K562 (cell line): ENCODE results near the gene LIPE. TPM values are rescaled to one million over a fixed set of nuclear protein-coding genes. Genes with fewer than 3 reads are reported as not detected.

Experiments used
- ATAC-seq: fragments of 200-7000 bp; cut with Tn5 transposase; 3 replicates; pipeline ENCODE4 v1.9.1; 2020; ENCODE audit warnings: moderate library complexity
- BruUV-seq: library from RNA; stranded (reverse); fragments of 400-500 nt; replicated peaks from 2 replicates; lab custom pipeline; 2021; lab: Mats Ljungman, UMichigan
- CTCF ChIA-PET: fragments of 300-600 bp; formaldehyde crosslinking; extraction: SDS; loops from one replicate; lab custom pipeline; 2021; ENCODE audit warnings: low intra/inter-chr PET ratio; lab: Yijun Ruan, JAX
- POLR2A ChIA-PET: fragments of 300-600, 350-650 bp; sonication (Branson Sonifier 250); formaldehyde crosslinking; extraction: SDS; loops from one replicate; lab custom pipeline; 2021; ENCODE audit warnings: antibody characterized with exemption, inconsistent platforms; lab: Yijun Ruan, JAX
- DNase-seq, 4 experiments: peaks; one replicate each; pipeline versions ENCODE4 v3.0.0 to v3.0.0-alpha.2; 2011 to 2018; ENCODE audit warnings: low spot score in 3 of 4, mixed read lengths in 3 of 4; ENCODE audit errors: extremely low read depth in 1 of 4
- FAIRE-seq: peaks from 2 replicates; lab custom pipeline; 2011; peaks lifted over from hg19 to GRCh38; lab: Jason Lieb, UNC
- H2AFZ ChIP-seq: 2 replicates; pipeline ENCODE4 v1.6.0; 2011; ENCODE audit warnings: low read depth, low read length, control low read depth, inconsistent platforms
- H3K27ac ChIP-seq: fragments of 200-600 bp; 3 replicates; pipeline ENCODE4 v1.8.0; 2011; ENCODE audit warnings: low read depth, mild to moderate bottlenecking, control low read depth, inconsistent platforms, low read length, moderate library complexity, mixed read lengths; ENCODE audit errors: extremely low read depth
- H3K27me3 ChIP-seq, 2 experiments: fragments of 300-600 bp in 1 of 2; 2 replicates in 1 of 2; 3 replicates in 1 of 2; pipeline versions ENCODE4 v1.6.0 to v1.8.0; 2011; ENCODE audit warnings: inconsistent platforms in 2 of 2, low read length in 2 of 2, mild to moderate bottlenecking in 1 of 2, mixed read lengths in 1 of 2, moderate library complexity in 1 of 2; ENCODE audit not compliant: control insufficient read depth in 2 of 2, insufficient read depth in 2 of 2
- H3K36me3 ChIP-seq: fragments of 300-600 bp; 3 replicates; pipeline ENCODE4 v1.8.0; 2011; ENCODE audit warnings: mild to moderate bottlenecking, low read length, inconsistent platforms; ENCODE audit not compliant: control insufficient read depth, insufficient read depth
- H3K4me1 ChIP-seq, 2 experiments: fragments of 200-600 bp in 1 of 2; replicated peaks in 1 of 2; 2 replicates in 1 of 2; 3 replicates in 1 of 2; pipeline versions ENCODE4 v1.5.1 to v1.8.0; 2011; ENCODE audit warnings: inconsistent platforms in 2 of 2, low read length in 2 of 2, mild to moderate bottlenecking in 1 of 2, mixed read lengths in 1 of 2, moderate library complexity in 1 of 2; ENCODE audit not compliant: control insufficient read depth in 2 of 2, insufficient read depth in 2 of 2
- H3K4me2 ChIP-seq: 2 replicates; pipeline ENCODE4 v1.6.1; 2011; ENCODE audit warnings: low read length, control low read depth, inconsistent platforms, mixed read lengths; ENCODE audit not compliant: insufficient read depth
- H3K4me3 ChIP-seq: fragments of 200-600 bp; sonication (generic), shearing (Covaris generic); 2 replicates; pipeline ENCODE4 v1.5.1; 2016; ENCODE audit warnings: control low read depth, inconsistent platforms
- H3K79me2 ChIP-seq: fragments of 200-600 bp; 3 replicates; pipeline ENCODE4 v1.8.0; 2011; ENCODE audit warnings: low read length, inconsistent platforms; ENCODE audit not compliant: control insufficient read depth, insufficient read depth
- H3K9ac ChIP-seq, 2 experiments: 2 replicates each; pipeline versions ENCODE4 v1.6.0 to v1.6.1; 2011; ENCODE audit warnings: low read depth in 2 of 2, low read length in 2 of 2, control low read depth in 1 of 2, inconsistent platforms in 1 of 2, mild to moderate bottlenecking in 1 of 2, mixed read lengths in 1 of 2; ENCODE audit not compliant: insufficient read depth in 1 of 2
- H3K9me1 ChIP-seq: one replicate; pipeline ENCODE4 v1.6.0; 2011; ENCODE audit warnings: inconsistent platforms, mild to moderate bottlenecking, low read length, moderate library complexity; ENCODE audit not compliant: control insufficient read depth, insufficient read depth
- H3K9me3 ChIP-seq: replicated peaks from 2 replicates; pipeline ENCODE4 v1.5.1; 2011; ENCODE audit warnings: low read depth, low read length, inconsistent platforms; ENCODE audit not compliant: control insufficient read depth, insufficient read depth
- H4K20me1 ChIP-seq: replicated peaks from 2 replicates; pipeline ENCODE4 v1.6.1; 2011; ENCODE audit warnings: low read length, inconsistent platforms, mixed read lengths; ENCODE audit not compliant: control insufficient read depth, insufficient read depth
- CEBPG ChIP-seq, 3 experiments: fragments of 200-800 bp in 1 of 3; sonication (Bioruptor generic) in 1 of 3; sonication (generic) in 1 of 3; formaldehyde crosslinking in 1 of 3; IDR thresholded peaks in 2 of 3; conservative IDR thresholded peaks in 1 of 3; 2 replicates each; pipeline versions ENCODE4 v1.6.1 to v1.8.0; 2016 to 2022; ENCODE audit warnings: missing compliant biosample characterization in 2 of 3, missing genetic modification characterization in 2 of 3, mild to moderate bottlenecking in 1 of 3, missing genetic modification reagents in 1 of 3
- ETV6 ChIP-seq, 3 experiments: fragments of 150-350 bp in 1 of 3; sonication (generic) in 1 of 3; formaldehyde crosslinking in 1 of 3; IDR thresholded peaks; 2 replicates each; pipeline versions ENCODE4 v1.6.1 to v1.8.0; 2014 to 2022; ENCODE audit warnings: borderline replicate concordance in 2 of 3, low read depth in 2 of 3, antibody characterized with exemption in 1 of 3, low read length in 1 of 3, mild to moderate bottlenecking in 1 of 3, missing genetic modification reagents in 1 of 3
- HDAC8 ChIP-seq: fragments of 450-650 bp; IDR thresholded peaks from 2 replicates; pipeline ENCODE4 v1.6.1; 2016; ENCODE audit warnings: mild to moderate bottlenecking, missing genetic modification characterization, moderate library complexity, missing compliant biosample characterization
- KLF6 ChIP-seq: fragments of 250-450 bp; sonication (Bioruptor Pico); IDR thresholded peaks from 2 replicates; pipeline ENCODE4 v1.4.0; 2020; ENCODE audit warnings: mild to moderate bottlenecking, moderate library complexity, borderline replicate concordance
- whole genome bisulfite sequencing: fragments of 100-300 bp; shearing (Covaris generic); methylation state at CpG from one replicate; pipeline ENCODE4 v1.1.6; 2016; ENCODE audit warnings: low coverage, mixed read lengths; ENCODE audit not compliant: insufficient coverage; ENCODE audit errors: missing lambda C conversion rate; 5-methylcytosine and 5-hydroxymethylcytosine counted together
- in situ Hi-C: fragments of 300-500 bp; cut with MboI; formaldehyde crosslinking; loops from 4 replicates; pipeline ENCODE4 v1.15.0; 2018; ENCODE audit warnings: inconsistent platforms, mixed read lengths
- intact Hi-C: fragments of 100-400 bp; cut with micrococcal nuclease; formaldehyde crosslinking; loops from 2 replicates; pipeline ENCODE4 v1.14.2; 2022
- polyA plus RNA-seq, 8 experiments: library from polyadenylated mRNA; depleted of rRNA in 4 of 8; stranded (reverse) in 5 of 8; unstranded in 3 of 8; fragments of >200 nt; fragmentation: Nextera tagmentation in 2 of 8; fragmentation: Illumina TruSeq in 1 of 8; extraction: Ambion mirVana in 2 of 8; extraction: Trizol in 1 of 8; gene quantifications; 2 replicates each; pipeline versions ENCODE4 v1.2.1 to v1.2.3, GENCODE V29; 2011 to 2014; ENCODE audit warnings: inconsistent platforms in 1 of 8, missing spikeins in 1 of 8
- total RNA-seq, 7 experiments: library from RNA; depleted of rRNA in 6 of 7; stranded (reverse); fragments of >200 nt in 6 of 7; fragmentation: Illumina TruSeq in 2 of 7; extraction: Trizol in 2 of 7; gene quantifications; 2 replicates each; pipeline versions ENCODE4 v1.2.1 to v1.2.3, GENCODE V29; 2011 to 2021; ENCODE audit warnings: low replicate concordance in 1 of 7
- TF ChIP-seq, protein P1 (sequence below): sonication (generic); formaldehyde crosslinking; IDR thresholded peaks from 2 replicates; pipeline ENCODE4 v1.4.0; 2020; ENCODE audit warnings: mild to moderate bottlenecking, missing genetic modification reagents
- TF ChIP-seq, protein P2 (sequence below): fragments of 200-600 bp; sonication (generic); IDR thresholded peaks from one replicate; pipeline ENCODE4 v1.6.1; 2012; ENCODE audit warnings: mild to moderate bottlenecking, low read depth, low read length, inconsistent platforms

The LIPE gene
- total and polyA plus RNA-seq, 9 of the 15 experiments (the other 6 are each of a cell fraction or from before 2014, with no cell fraction given), result 0.22 TPM; not detected in 8

DNA sequence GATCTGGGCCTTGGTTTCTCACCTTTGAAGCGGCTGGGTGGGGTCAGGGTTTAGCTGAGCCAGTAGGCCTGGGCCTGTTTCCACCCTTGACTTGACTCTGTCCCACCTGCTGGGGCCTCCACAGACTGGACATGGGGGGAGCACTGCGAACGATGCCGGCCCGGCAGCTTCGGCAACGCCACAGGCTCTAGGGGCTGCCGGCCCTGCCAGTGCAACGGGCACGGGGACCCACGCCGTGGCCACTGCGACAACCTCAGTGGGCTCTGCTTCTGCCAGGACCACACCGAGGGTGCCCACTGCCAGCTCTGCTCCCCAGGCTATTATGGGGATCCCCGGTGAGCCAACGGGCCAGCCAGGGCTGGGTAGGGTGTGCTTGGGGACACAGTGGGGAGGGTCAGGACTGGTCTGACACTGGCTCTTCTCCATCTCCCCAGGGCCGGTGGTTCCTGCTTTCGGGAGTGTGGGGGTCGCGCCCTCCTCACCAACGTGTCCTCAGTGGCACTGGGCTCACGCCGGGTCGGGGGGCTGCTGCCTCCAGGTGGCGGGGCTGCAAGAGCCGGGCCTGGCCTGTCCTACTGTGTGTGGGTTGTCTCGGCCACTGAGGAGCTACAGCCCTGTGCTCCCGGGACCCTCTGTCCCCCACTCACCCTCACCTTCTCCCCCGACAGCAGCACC, 73.7 kb downstream of the LIPE start:
- no peak overlapping the region for H3K4me2 ChIP-seq
- intact Hi-C loops, result no loop called here
- in situ Hi-C loops, result no loop called here
- no peaks in the 10 kb centered on the region for H3K9me3 ChIP-seq
- no TSS peak for BruUV-seq
- POLR2A ChIA-PET, result interaction anchor here (0.5 to 1.1 kb wide), 7 partner anchors 26 to 500 kb away, joined by 3 to 8 read pairs (median 3); partner anchors contain the start of gene GSK3A
- no peak for ATAC-seq
- no peak for DNase-seq
- H3K36me3 ChIP-seq, result peaks cover 4% of the 10 kb centered on the region; the same call in 1 of the 3 replicates
- no peak overlapping the region for H3K9ac ChIP-seq
- peaks cover 0 to 35% of the 10 kb centered on the region in 2 experiments; a peak in 2 of 5 replicates for H3K4me1 ChIP-seq
- no peak overlapping the region for H3K4me3 ChIP-seq
- 75% methylated on average over 20 of the region's 29 CpGs for WGBS
- CTCF ChIA-PET, result no interaction called here
- no peak overlapping the region for H3K27ac ChIP-seq
- no peaks in the 10 kb centered on the region for H3K27me3 ChIP-seq
- no peaks in the 10 kb centered on the region for H3K9me1 ChIP-seq
- no peak for FAIRE-seq
- H2AFZ ChIP-seq, result no peak overlapping the region
- no peaks in the 10 kb centered on the region for H3K79me2 ChIP-seq
- no peaks in the 10 kb centered on the region for H4K20me1 ChIP-seq
- TF ChIP-seq, protein P1, sequence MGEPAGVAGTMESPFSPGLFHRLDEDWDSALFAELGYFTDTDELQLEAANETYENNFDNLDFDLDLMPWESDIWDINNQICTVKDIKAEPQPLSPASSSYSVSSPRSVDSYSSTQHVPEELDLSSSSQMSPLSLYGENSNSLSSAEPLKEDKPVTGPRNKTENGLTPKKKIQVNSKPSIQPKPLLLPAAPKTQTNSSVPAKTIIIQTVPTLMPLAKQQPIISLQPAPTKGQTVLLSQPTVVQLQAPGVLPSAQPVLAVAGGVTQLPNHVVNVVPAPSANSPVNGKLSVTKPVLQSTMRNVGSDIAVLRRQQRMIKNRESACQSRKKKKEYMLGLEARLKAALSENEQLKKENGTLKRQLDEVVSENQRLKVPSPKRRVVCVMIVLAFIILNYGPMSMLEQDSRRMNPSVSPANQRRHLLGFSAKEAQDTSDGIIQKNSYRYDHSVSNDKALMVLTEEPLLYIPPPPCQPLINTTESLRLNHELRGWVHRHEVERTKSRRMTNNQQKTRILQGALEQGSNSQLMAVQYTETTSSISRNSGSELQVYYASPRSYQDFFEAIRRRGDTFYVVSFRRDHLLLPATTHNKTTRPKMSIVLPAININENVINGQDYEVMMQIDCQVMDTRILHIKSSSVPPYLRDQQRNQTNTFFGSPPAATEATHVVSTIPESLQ, result no peak
- no peak for TF ChIP-seq KLF6 (CRISPR knock-in tag)
- TF ChIP-seq, protein P2, sequence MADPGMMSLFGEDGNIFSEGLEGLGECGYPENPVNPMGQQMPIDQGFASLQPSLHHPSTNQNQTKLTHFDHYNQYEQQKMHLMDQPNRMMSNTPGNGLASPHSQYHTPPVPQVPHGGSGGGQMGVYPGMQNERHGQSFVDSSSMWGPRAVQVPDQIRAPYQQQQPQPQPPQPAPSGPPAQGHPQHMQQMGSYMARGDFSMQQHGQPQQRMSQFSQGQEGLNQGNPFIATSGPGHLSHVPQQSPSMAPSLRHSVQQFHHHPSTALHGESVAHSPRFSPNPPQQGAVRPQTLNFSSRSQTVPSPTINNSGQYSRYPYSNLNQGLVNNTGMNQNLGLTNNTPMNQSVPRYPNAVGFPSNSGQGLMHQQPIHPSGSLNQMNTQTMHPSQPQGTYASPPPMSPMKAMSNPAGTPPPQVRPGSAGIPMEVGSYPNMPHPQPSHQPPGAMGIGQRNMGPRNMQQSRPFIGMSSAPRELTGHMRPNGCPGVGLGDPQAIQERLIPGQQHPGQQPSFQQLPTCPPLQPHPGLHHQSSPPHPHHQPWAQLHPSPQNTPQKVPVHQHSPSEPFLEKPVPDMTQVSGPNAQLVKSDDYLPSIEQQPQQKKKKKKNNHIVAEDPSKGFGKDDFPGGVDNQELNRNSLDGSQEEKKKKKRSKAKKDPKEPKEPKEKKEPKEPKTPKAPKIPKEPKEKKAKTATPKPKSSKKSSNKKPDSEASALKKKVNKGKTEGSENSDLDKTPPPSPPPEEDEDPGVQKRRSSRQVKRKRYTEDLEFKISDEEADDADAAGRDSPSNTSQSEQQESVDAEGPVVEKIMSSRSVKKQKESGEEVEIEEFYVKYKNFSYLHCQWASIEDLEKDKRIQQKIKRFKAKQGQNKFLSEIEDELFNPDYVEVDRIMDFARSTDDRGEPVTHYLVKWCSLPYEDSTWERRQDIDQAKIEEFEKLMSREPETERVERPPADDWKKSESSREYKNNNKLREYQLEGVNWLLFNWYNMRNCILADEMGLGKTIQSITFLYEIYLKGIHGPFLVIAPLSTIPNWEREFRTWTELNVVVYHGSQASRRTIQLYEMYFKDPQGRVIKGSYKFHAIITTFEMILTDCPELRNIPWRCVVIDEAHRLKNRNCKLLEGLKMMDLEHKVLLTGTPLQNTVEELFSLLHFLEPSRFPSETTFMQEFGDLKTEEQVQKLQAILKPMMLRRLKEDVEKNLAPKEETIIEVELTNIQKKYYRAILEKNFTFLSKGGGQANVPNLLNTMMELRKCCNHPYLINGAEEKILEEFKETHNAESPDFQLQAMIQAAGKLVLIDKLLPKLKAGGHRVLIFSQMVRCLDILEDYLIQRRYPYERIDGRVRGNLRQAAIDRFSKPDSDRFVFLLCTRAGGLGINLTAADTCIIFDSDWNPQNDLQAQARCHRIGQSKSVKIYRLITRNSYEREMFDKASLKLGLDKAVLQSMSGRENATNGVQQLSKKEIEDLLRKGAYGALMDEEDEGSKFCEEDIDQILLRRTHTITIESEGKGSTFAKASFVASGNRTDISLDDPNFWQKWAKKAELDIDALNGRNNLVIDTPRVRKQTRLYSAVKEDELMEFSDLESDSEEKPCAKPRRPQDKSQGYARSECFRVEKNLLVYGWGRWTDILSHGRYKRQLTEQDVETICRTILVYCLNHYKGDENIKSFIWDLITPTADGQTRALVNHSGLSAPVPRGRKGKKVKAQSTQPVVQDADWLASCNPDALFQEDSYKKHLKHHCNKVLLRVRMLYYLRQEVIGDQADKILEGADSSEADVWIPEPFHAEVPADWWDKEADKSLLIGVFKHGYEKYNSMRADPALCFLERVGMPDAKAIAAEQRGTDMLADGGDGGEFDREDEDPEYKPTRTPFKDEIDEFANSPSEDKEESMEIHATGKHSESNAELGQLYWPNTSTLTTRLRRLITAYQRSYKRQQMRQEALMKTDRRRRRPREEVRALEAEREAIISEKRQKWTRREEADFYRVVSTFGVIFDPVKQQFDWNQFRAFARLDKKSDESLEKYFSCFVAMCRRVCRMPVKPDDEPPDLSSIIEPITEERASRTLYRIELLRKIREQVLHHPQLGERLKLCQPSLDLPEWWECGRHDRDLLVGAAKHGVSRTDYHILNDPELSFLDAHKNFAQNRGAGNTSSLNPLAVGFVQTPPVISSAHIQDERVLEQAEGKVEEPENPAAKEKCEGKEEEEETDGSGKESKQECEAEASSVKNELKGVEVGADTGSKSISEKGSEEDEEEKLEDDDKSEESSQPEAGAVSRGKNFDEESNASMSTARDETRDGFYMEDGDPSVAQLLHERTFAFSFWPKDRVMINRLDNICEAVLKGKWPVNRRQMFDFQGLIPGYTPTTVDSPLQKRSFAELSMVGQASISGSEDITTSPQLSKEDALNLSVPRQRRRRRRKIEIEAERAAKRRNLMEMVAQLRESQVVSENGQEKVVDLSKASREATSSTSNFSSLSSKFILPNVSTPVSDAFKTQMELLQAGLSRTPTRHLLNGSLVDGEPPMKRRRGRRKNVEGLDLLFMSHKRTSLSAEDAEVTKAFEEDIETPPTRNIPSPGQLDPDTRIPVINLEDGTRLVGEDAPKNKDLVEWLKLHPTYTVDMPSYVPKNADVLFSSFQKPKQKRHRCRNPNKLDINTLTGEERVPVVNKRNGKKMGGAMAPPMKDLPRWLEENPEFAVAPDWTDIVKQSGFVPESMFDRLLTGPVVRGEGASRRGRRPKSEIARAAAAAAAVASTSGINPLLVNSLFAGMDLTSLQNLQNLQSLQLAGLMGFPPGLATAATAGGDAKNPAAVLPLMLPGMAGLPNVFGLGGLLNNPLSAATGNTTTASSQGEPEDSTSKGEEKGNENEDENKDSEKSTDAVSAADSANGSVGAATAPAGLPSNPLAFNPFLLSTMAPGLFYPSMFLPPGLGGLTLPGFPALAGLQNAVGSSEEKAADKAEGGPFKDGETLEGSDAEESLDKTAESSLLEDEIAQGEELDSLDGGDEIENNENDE, result no peak
- TF ChIP-seq ETV6 (IDR thresholded peaks at IDR 0.05; ENCODE audit: borderline replicate concordance in 1 of 2, low read depth in 2 of 2, low read length in 1 of 2), result no peak
- no peak for TF ChIP-seq ETV6 (CRISPR knock-in tag; IDR thresholded peaks at IDR 0.05; ENCODE audit: borderline replicate concordance)
- TF ChIP-seq CEBPG (CRISPR knock-in tag; IDR thresholded peaks at IDR 0.05), result no peak
- no peak for TF ChIP-seq CEBPG (tag; conservative IDR thresholded peaks at IDR 0.05 in 1 of 2, IDR thresholded peaks at IDR 0.05 in 1 of 2)
- no peak for TF ChIP-seq HDAC8 (tag)
